ENCODE measurements around the gene KIAA1217.
"Not testable (repeated sequence)": the region's sequence is repeated elsewhere in the genome, so short reads cannot be mapped to it uniquely, and the experiment has no call there.

The KIAA1217 gene

DNA sequence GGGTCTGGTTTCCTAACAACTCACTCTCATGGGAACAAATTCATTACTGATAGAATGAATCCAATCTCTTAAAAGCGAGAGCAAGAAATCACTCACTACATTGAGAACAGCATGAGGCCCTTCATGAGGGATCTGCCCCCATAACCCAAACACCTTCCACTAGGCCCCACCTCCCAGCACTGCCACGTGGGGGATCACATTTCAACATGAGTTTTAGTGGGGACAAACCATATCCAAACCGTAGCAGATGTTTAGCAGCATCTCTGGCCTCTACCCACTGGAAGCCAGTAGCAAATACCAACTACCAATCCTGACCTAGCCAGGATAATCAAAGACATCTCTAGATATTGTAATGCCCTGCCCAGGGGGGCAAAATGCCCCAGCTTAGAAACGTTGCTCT lies 270.9 kb downstream of the KIAA1217 start:
- DNase-seq (ENCODE audit: low spot score), result no peak
- no peak overlapping the region for H3K27ac ChIP-seq
- TF ChIP-seq, protein P1, sequence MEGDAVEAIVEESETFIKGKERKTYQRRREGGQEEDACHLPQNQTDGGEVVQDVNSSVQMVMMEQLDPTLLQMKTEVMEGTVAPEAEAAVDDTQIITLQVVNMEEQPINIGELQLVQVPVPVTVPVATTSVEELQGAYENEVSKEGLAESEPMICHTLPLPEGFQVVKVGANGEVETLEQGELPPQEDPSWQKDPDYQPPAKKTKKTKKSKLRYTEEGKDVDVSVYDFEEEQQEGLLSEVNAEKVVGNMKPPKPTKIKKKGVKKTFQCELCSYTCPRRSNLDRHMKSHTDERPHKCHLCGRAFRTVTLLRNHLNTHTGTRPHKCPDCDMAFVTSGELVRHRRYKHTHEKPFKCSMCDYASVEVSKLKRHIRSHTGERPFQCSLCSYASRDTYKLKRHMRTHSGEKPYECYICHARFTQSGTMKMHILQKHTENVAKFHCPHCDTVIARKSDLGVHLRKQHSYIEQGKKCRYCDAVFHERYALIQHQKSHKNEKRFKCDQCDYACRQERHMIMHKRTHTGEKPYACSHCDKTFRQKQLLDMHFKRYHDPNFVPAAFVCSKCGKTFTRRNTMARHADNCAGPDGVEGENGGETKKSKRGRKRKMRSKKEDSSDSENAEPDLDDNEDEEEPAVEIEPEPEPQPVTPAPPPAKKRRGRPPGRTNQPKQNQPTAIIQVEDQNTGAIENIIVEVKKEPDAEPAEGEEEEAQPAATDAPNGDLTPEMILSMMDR (IDR thresholded peaks at IDR 0.05), result no peak
- H3K4me3 ChIP-seq, result no peak overlapping the region

DNA sequence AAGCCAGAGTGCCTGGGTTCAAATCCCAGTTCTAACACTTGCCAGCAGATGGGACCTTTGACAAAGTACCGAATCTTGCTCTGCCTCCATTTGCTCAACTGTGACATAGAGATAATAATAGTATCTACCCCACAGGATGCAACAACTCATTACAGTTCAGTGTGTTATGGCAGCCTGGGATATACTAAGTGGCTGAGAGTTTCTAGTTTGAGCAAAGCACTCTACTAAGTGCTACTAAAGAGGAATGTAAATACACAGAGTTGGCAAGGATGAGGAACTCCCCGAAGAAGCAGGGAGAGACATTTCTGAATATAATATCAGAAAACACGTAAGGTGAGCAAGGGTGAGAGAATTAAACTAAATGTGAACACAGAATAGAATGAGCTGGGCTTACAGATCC lies 271.5 kb downstream of the KIAA1217 start:
- Histone ChIP-seq H3K27ac (no peak overlapping the region), H3K4me3 (no peak overlapping the region)
- no peak for DNase-seq (ENCODE audit: low spot score)
- TF ChIP-seq, protein P1 (IDR thresholded peaks at IDR 0.05), result no peak

DNA sequence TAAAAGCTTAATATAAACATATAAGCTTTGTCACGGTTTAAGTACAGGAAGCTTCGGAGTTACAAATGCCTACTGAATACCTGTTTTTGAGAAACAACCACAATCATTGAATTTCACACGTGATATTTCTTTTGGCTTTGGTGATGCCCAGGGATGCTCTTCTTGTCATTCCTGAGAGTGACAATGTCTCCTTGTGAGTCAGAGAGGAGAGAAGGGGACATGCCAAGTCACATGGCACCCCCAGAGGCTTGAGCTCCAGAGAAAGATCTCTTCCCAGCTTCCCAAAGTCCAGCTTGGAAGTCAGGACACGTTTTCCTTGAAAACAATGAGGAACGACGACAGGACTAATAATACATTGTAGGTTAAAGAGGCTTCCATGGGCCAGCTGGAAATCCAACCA lies 272.3 kb downstream of the KIAA1217 start:
- no peak for DNase-seq (ENCODE audit: low spot score)
- Histone ChIP-seq H3K27ac (no peak overlapping the region), H3K4me3 (no peak overlapping the region)
- TF ChIP-seq, protein P1 (IDR thresholded peaks at IDR 0.05), result no peak

DNA sequence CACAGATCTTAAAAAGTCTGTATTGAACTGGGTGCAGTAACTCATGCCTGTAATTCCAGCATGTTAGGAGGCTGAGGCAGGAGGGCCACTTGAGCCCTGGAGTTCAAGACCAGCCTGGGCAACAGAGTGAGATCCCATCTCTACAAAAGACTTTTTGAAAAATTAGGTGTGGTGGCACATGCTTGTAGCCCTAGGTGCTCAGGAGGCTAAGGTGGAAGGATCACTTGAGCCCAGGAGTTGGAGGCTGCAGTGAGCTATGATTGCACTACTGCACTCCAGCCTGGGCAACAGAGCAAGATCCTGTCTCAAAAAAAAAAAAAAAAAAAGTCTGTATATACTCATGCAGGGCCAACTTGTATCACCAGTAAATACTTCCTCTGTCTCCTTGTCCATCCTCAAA lies 273.8 kb downstream of the KIAA1217 start:
- H3K4me3 ChIP-seq; DNase-seq (ENCODE audit: low spot score); H3K27ac ChIP-seq: not testable (repeated sequence)

DNA sequence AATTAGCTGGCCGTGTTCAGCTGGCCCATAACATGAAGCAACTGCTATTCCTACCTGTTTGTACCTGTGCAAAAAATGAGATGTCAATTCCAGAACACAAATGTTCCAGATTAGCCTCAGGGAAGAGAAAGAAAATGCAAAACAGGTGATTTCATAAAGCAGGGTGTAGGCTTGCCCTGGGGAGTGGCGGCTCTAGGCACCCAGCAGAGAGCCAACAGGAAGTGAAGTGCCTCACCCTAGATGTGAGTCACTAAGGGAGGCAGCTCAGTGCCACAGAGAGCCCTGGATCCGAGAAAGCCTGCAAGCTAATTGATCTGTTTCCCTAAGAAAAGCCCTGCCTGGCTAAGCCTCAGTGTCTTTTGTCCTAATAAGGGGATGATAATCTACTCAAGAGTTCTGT lies 274.8 kb downstream of the KIAA1217 start:
- Histone ChIP-seq H3K27ac (no peak overlapping the region), H3K4me3 (no peak overlapping the region)
- TF ChIP-seq, protein P1 (IDR thresholded peaks at IDR 0.05), result no peak
- no peak for DNase-seq (ENCODE audit: low spot score)

DNA sequence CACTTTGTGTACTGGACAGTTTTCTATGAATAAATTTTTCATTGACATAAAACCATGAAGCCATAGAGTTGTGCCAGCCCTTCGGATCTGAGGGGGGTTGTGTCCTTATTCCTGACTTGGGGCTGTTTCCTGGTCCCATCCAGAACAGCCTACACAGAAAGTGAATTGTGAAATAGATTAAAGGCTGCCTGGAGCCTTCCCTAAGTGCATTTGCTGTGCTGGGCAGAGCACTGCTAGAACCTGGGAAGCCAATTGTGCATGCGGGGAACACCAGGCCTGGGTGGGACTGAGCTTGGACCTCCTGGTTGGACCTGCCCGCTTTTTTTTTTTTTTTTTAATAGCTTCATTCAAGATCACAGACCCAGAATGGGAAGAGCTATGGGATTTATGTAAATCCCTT lies 275.8 kb downstream of the KIAA1217 start:
- Histone ChIP-seq H3K4me3 (no peak overlapping the region), H3K27ac (no peak overlapping the region)
- TF ChIP-seq, protein P1 (IDR thresholded peaks at IDR 0.05), result no peak
- no peak for DNase-seq (ENCODE audit: low spot score)

DNA sequence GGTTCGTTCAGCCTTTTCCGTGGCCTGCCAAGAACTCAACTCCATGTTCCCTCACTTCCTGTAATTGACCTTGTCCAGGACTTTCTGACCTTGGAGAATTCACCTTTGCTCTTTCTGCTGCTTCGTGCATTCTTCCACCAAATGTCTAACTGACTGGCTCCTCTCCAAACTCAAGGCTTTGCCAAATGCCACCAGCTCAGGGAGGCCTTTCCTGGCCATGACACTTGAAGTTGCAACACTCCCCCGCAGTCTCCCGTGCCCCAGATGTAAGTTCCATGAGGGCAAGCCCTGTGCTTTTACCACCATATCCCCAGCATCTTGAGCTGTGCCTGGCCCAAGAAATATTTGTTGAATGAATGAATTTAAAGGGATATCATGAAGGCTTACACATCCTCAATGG lies 276.4 kb downstream of the KIAA1217 start:
- H3K27ac ChIP-seq, result no peak overlapping the region
- no peak overlapping the region for H3K4me3 ChIP-seq
- DNase-seq (ENCODE audit: low spot score), result no peak
- TF ChIP-seq, protein P1 (IDR thresholded peaks at IDR 0.05), result no peak

DNA sequence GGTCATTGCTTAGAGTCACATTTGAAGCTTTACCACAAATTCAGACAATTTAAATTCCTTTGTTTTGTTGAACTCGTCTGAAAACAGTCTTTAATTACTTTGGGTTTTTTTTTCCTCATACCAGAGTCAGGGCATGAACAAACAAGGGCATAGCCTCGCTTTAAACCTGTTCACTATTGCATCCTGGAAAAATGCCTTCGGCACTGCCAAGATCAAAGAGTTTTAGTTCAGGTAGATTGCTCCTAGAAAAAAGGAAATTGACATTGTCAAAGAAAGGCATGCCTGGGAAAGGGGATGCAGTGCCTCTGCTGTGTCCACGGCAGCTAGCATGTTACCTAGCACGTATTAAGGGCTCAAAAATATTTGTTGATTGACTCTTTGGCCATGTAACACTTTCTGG lies 279.7 kb downstream of the KIAA1217 start:
- no peak overlapping the region for H3K27ac ChIP-seq
- DNase-seq (ENCODE audit: low spot score), result no peak
- TF ChIP-seq, protein P1 (IDR thresholded peaks at IDR 0.05), result no peak
- H3K4me3 ChIP-seq, result no peak overlapping the region
